HL-60/S4 treated with phorbol 12-myristate 13-acetate at 8.2 ng/mL for 4 days and 3 days (cell line): ENCODE results near the gene LMX1B.

Experiments
- in situ Hi-C: fragments of 300-500 bp; cut with MboI; formaldehyde crosslinking; loops from 2 replicates; pipeline ENCODE4 v1.15.0; 2022; ENCODE audit warnings: low sequenced_read_pairs

The LMX1B gene

DNA sequence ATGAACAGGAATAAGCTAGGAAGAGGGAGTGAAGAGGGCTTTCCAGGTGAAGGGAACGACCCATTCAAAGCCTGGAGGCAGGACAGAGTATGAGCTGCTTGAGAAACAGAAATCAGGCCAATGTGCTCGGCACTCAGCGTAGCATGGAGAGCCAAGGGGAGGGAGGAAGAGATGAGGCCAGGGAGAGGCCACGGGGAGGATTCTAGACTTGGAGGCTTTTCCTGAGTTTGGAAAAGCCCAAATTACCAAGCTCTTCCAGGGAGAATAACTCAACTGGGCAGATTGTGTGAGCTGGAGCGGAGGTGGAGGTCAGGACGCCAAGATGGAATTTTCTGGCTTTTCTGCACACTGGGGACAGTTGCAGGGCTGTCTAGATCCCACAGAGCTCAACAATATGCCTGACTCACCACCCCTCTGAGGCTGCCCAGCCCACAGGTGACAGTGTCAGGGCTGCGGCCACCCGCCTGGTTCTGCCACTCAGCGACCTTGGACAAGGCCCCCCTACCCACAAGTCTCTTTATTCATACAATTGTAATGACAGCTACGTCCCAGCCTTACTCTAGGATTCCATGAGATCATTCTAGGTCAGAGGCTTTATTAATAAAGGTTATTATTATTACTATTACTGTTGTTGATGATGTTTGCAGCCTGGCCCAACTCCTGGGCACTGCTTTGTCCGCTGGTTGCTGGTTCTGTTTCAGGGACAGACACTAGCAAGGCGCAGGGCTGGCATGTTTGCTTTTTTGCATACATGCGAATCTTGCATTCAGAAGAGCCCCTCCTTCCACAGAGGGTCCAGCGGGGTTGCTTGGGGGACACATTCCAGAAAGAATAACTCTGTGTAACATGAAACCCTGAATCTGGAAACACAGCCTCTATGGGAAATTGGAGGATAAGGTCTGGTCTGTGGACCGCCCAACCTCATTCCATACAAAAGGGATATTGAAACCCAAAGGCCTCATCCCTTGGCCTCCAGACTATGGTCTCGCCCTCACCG, 9.4 kb upstream of the LMX1B start:
- in situ Hi-C loops: no loop called here

DNA sequence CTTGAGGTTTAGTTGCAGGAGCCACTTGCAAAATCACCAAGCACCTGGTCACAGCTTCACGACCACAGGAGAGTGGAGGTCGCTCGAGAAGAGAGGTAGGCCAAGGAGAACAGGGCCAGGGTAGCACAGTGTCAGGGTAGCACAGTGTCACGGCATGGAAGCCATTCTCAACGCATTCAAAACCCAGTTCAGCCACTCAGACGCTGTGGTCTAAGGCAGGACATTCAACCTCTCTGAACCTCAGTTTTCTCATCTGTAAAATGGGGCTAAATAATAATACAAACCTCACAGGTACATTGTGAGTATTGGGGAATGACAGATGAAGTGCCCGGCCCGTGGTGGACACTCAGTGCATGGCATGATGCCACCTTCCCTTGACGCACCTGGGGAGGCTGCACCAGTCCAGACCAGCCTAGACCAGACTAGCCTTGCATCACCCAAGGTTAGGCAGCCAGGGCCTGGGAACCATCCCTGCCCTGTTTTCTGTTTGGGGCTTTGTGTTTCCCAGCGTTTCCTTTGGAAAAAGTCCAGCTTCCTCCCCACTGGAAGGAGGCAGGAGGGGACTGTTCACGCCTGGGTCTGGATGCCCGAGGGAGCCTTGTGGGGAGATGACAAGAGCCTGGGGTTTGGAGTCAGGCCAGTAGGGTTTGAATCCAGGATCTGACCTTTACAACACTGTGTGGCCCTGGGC, 7.8 kb upstream of the LMX1B start:
- in situ Hi-C loops: no loop called here

DNA sequence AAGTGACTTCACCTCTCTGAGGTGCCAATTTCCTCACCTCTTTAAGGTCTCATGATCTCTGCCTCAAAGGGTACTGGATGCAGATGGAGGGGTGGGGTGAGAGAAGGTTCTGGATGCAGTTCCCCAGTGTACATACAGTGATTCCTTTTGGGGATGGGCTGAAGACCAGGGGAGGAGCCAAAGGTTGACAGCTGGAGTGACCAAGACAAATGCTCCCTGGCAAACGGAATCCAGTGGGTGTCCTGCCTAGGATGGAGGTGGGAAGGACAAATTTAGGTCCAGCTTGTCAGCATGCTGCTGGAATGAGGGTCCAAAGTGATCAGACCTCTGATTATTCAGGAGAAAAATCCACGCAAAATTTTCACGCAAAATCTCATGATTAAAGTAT, 7.3 kb upstream of the LMX1B start:
- in situ Hi-C loops: no loop called here

DNA sequence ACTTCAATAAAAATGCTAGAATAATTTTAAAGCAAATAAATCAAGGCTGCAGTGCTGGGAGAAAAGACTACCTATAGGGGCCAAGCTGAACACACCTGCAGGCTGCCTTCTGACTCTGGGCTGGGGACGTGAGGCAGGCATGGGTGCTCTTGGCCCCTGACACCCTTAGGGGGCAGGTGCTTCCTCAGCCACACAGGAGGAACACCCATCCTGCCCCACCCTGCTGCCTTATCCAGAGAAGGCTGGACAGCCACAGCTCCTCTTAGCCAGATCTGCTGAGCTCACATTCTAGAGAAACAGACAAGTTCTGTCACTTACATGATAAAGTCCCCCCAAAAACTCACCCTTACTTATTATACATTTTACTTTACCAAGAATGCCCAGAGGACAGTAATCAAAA, 6.6 kb upstream of the LMX1B start:
- in situ Hi-C loops: no loop called here

DNA sequence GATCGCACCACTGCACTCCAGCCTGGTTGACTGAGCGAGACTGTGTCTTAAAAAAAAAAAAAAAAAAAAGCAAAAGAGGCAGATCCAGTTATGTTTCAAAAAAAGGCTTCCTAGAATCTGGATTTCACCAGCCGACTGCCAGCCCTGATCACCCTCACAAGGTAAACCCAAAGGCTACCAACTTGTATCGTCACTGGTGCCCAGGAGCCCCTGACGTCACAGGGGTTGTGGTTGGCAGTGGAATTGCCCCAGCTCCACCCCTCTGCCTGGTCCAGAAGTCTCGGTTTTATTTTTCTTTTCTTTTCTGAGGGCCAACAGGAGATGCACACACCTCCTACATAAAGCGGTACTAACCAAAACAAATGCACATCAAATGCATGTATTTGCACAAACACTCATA, 6.0 kb upstream of the LMX1B start:
- in situ Hi-C loops: no loop called here

DNA sequence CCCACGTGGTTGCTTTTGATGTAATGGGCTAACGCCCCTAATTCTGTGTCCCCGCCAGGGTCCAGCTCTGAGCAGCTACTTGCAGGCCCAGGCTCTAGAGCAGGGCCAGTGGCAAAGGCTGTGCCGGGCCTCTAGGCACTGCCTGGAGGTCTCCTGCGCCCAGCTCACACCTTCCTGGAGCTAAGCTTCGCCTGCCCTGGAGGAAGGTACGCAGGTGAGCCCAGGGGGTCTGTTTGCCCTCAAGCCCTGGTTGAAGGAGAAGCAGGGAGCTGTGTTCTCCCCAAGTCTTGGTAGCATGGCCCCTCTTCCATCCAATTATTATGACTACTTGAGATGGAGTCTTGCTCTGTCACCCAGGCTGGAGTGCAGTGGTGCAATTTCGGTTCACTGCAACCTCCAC, 5.2 kb upstream of the LMX1B start:
- in situ Hi-C loops: no loop called here

DNA sequence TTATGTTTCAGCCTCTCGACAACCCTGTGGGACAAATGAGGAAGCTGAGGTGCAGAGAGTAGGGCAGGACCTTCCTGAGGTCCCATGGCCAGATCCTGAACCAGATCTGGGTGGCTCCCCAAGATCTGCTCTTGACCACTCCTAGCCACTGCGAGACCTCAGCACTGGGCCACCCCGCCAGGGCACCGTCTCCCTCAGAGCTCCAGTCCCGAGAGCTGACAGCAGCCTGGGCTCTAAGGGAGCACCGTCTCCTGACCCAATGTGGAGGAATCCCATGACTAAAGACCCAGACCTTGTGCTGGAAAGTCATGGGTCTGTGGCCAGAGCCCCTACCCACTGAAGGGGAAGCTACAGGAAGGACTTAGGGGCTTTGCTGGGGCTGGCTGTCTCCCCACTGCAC, 4.5 kb upstream of the LMX1B start:
- in situ Hi-C loops: no loop called here

DNA sequence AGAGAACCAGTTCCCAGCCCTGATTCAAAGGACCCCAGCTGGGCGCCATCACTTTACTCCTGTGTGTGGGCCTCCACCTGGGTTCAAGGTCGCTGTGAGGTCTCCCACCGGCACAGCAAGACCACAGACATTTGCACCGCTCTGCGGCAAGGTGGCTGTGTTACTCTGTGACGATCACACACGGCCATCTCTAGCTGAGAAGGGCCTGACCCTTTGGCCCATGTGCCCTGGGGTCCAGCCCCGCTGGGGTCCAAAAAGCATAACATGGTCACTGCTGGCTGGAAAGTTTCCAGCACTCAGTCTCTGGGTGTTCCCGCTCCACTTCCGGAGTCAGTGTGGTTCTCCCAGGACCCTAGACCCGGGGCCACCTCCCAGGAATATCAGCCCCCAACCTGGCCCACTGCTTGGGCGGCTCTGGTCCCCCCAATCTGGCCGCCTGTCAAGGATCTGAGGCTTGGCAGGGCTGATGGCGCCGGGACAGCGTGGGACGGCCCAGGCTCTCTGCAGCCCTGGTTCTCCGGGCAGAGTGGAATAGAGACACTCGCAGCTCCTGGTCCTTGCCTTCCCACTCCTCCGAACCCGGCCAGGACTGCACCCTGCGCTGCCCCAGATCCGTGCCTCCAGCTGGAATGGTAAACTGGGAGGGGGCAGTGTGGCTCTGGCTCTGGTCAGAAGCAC, 3.9 kb upstream of the LMX1B start:
- in situ Hi-C loops: no loop called here

DNA sequence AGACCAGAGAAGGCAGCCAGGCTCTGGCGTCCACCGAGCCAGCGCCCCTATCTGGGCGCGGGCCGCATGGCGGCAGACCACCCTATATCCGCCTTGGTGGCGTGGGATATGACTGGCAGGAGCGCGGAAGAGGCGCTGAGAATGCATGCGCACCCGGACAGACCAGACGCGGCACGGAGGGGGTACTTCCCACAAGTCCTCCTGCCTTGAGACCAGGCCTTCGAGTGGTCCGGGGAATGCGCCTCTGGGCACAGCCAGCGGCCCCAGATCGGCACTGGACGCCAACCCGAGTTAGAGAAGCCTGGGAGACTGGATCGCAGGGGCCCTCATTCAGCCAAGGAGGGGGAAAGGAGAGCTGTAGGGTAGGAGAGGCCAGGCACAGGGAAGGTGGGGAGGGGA, 2.5 kb upstream of the LMX1B start:
- in situ Hi-C loops: no loop called here

DNA sequence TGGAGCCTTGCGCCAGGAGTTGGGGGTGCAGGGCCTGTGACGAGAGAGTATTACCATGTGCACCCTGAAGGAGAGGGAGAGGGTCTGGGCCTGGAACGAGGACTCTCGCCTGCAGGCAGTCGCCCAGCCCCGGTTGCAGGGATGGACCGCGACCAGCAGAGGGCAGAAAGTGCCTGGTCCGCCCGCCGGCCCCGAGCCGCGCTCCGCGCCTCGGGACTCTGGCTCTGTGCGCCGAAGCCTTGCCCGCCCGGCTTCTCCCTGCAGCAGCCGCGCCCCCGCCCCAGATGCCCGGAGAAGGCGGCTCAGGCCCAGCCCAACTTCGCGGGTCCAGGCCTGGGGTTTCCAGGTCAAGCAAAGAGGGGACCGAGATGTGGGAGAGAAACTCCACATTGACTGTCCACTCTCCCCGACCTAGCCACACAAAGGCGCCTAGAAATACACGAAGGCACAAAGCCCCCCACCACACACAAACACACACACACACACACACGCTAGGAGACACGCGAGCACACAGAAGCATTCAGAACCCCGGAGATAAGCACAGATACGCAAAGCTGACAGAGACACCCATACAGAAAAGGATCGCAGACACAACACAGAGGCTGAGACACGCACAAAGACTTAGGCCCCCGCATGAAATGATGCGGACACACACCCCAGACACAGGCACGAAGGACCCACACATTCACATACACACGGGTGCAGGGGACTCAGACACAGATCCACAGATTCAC, 2.0 kb upstream of the LMX1B start:
- in situ Hi-C loops: no loop called here

DNA sequence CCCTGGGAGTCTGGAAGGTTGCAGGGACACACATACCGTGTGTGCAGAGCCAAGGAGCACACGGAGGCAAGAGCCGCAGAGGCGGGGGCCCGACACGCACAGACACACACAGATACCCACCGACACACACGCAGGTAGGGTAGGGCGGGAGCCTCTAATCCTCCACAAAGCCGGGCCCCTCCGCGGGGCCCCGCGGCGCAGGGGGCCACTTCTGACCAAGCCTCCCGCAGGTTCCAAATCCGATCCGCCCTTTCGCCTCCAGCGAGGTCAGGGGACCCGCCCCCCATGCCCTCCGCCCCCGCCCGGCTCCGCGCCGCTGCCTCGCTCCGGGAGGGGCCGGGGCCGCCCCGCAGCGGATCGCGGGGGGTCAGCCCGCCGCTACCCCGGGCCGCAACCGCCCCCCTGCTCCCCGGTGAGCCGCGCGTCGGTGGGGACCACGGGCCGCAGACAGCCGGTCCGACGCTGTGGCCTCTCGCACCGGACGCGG, 1.4 kb upstream of the LMX1B start:
- in situ Hi-C loops: no loop called here

DNA sequence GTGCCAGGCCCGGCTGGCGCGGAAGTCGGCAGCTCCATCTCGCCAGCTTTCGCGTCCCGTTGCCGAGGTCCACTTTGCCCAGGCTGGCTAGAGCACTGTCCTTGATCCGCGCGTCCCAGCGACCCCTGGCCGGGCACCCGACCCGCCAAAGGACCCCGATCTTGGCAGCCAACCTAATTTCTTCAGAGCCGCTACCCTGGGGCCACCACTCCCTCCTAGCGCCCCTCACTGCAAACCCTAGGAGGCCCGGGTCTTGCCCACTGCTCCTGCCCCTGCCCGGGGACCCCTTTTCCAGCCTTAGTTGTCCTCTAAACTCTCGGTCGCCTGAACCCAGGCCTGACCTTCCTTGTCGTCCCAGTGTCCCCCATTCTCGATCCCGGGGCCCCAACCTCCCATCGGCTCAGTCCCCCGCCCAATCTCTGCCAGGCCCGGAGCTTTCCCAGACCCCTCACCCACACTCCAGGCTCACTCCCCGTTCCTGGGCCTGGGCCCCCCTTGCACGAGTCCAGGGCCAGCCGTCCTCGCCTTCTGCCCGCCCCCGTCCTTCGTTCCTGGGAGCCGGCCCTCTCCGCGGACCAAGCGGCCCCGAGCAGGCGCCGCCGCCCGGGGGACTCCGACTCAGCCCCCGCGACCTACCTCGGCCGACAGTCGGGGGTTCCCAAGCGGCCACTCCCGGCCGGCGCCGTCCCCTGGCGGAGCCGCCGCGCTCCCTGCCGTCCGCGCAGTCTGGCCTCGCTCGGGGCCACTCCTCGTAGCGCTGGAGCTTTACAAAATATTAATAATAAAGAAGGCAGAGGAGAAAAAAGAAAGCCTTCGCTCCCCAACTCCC, 701 bp upstream of the LMX1B start:
- in situ Hi-C loops: no loop called here

DNA sequence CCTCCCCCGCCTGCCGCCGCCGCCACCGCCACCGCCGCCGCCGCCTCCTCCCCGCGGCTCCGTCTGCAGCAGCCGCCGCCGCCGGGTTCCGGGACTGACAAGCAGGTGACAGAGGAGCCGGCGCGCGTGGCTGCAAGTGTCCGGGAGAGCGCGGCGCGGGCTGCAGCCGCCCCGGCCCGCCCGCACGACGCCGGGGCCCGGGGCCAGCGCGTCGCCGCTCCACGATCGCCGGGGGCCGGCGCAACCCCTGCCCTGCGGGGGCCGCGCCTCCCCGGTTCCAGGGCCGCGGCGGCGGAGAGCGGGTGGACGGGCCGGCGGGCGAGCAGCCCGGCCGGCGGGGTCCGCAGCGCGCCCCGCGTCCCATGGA, 343 bp downstream of the LMX1B start:
- in situ Hi-C loops: no loop called here

DNA sequence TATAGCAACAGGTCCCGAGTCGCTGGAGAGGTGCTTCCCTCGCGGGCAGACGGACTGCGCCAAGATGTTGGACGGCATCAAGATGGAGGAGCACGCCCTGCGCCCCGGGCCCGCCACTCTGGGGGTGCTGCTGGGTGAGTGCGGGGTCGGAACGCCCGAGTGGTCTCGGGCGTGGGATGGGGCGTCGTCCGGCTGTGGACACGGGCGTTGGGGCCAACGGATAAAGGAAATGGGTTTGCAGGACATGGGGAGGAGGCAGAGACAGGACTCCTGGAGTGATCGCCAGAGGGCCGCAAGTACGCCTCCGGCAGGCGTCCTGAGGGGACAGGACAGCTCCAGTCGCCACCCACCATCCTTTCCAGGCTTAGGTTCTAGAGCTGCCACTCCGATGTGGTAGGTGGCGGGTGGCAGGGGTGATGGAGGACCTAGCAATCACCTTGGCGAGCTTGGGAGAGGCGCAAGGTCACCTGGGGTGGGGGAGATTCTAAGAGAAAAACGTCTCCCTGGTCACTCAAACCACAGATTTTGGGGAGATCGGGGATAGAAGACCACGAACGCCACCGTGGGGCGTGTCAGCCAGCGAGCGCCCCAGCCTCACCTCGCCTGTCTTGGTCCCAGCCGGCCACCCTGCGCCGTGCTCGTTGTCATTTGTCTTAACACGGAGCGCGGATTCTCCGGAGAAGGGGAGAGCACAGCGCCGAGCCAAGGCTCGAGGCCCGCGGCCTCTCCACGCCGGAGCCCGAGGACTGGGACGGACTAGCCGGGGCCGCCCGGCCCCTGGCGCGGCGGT, 922 bp downstream of the LMX1B start:
- in situ Hi-C loops: no loop called here

DNA sequence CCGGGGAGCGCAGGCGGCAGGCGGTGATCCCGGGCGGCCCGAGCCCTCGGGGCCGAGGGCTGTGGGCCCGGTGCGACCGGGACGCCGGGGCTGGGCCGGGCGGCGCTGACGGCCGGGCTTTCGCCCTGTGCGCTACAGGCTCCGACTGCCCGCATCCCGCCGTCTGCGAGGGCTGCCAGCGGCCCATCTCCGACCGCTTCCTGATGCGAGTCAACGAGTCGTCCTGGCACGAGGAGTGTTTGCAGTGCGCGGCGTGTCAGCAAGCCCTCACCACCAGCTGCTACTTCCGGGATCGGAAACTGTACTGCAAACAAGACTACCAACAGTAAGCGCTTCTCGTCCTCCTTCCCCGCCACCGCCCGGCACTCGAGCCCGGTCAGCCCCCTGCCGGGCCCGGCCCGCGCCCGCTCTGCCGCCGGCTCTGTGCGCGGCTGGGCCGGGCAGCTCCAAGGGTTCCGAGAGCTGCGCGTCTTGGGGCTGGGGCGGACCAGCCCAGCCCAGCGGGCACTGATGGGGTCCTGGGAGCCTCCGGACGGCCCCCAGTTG, 1.6 kb downstream of the LMX1B start:
- in situ Hi-C loops: no loop called here

DNA sequence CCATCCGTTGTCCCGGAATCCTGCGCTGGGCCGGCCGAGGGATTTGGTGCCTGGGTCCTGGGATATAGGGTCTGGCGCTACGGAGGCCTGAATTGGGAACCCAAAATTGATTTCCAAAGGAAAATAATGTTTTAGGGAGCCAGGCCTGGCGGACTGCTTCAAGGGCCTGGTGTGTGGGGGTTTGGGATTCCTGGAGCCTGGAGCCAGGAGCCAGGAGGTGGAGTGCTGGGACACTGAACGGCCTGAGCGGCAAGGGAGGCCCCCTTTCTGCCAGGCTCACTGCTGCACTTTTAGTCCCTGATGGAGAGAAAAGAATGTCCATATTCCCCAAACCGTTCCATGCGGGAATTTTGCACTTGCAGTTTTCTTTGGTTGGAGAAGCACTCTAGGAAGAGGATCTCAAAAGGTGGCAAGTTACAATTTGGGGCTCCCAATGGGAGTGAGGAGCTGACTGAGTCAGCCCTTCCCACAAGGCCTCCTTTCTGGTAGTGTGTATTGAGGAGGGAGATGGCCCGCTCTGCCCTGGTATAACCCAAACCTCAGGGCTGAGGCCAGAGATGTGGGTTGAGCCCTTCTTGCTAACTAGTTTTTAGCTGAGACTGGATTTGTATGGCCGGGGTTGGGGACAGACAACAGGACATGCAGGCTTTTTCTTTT, 2.2 kb downstream of the LMX1B start:
- in situ Hi-C loops: no loop called here

DNA sequence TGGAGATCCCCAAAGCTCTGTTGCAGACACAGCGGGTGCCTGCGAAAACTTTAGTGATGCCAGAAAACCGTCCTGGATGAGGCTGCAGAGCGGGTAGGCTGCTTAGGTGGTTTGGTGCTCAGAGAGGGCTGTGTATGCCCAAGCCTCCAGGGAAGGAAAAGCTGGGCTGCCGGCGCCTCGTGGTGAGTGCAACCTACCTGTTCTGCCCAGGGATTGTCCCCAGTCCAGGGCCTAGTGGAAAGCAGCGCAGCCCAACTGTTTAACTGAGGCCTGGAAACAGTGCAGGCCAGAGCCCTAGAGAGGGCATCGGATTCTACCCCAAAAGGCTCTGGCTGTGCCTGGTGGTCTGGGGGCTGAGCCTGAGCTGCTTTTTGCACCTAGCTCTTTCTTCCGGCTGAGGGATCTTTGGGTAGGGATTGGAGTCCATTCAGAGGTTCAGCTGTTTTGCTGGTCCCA, 2.8 kb downstream of the LMX1B start:
- in situ Hi-C loops: no loop called here
